AG08396 (cell line): ENCODE data around the gene EMX2.

ENCODE experiments used
- DNase-seq: peaks from one replicate; pipeline ENCODE4 v3.0.0; 2012; ENCODE audit warnings: low spot score, mixed read lengths

EMX2 gene

GRCh38 chr10:117532003-117532385 is 10.6 kb upstream of the EMX2 start:
- DNase-seq = no peak

GRCh38 chr10:117532451-117533107 is 10.0 kb upstream of the EMX2 start:
- no peak for DNase-seq

- no peak for DNase-seq
Measured at GRCh38 chr10:117533507-117534281, 8.9 kb upstream of the EMX2 start.

GRCh38 chr10:117534321-117535297 is 7.9 kb upstream of the EMX2 start:
- no peak for DNase-seq

GRCh38 chr10:117535298-117536071 is 7.1 kb upstream of the EMX2 start:
- no peak for DNase-seq

- no peak for DNase-seq
Measured at GRCh38 chr10:117536072-117536865, 6.3 kb upstream of the EMX2 start.

- DNase-seq = peak; percentile 9
Measured at GRCh38 chr10:117536866-117537435, 5.6 kb upstream of the EMX2 start.

- DNase-seq = peak; percentile 84
Measured at GRCh38 chr10:117537436-117537903, 5.1 kb upstream of the EMX2 start.

GRCh38 chr10:117537904-117538524 is 4.5 kb upstream of the EMX2 start:
- no peak for DNase-seq

GRCh38 chr10:117539361-117539773 is 3.2 kb upstream of the EMX2 start:
- DNase-seq = no peak

GRCh38 chr10:117539903-117540639 is 2.5 kb upstream of the EMX2 start:
- DNase-seq = no peak

GRCh38 chr10:117540640-117541404 is 1.7 kb upstream of the EMX2 start:
- no peak for DNase-seq

- no peak for DNase-seq
Measured at GRCh38 chr10:117541405-117541908, 1.1 kb upstream of the EMX2 start.

- DNase-seq = no peak
Measured at GRCh38 chr10:117541909-117542705, 439 bp upstream of the EMX2 start.

- no peak for DNase-seq
Measured at GRCh38 chr10:117543225-117544003, 868 bp downstream of the EMX2 start.

- DNase-seq = no peak
Measured at GRCh38 chr10:117544004-117544701, 1.6 kb downstream of the EMX2 start.
